ENCODE data around the gene OPRD1. TPM values are rescaled to one million over a fixed set of nuclear protein-coding genes. Genes with fewer than 3 reads are reported as not detected.

OPRD1 gene
- total and polyA plus RNA-seq, 4 donors = 0.01 TPM; not detected in 3

DNA sequence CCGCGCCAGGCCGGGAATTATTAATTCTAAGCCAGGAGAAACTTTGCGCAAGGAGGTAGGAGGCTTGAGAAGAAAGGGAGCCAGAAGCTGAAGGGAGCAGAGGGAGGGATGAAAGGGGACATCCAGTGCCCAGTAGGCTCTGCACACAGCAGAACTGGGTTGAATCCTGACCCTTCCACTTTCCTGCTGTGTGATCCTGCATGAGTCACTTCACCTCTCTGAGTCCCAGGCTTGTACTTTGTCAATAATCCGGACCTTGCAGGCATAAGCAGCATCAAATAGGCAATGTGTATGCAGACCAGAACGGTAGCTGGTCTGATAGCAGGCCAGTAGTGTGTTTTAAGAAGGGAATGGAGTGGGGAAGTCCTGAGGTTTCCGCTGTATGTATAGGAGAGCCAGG is 76.9 kb downstream of the OPRD1 start:
- TF ChIP-seq JUND (IDR thresholded peaks at IDR 0.05) = no peak
- no peak for TF ChIP-seq FOXA1 (IDR thresholded peaks at IDR 0.05)
- no peak for TF ChIP-seq NR2F2 (IDR thresholded peaks at IDR 0.05)
- TF ChIP-seq RAD21 (IDR thresholded peaks at IDR 0.05) = no peak
- no peak for TF ChIP-seq HNF4A (conservative IDR thresholded peaks at IDR 0.05)
- no peak for TF ChIP-seq EGR1 (IDR thresholded peaks at IDR 0.05; ENCODE audit: low read depth in 2 of 2)
- no peak for TF ChIP-seq RXRA (IDR thresholded peaks at IDR 0.05)
- TF ChIP-seq ZBTB33 (IDR thresholded peaks at IDR 0.05) = no peak
- DNase-seq (ENCODE audit: low spot score) = no peak
- Histone ChIP-seq H3K4me3 (ENCODE audit: low read depth in 1 of 3, low read length in 3 of 3) (no peak overlapping the region), H3K9me3 (ENCODE audit: control insufficient read depth in 4 of 4, low read length in 3 of 4) (no peaks in the 10 kb centered on the region), H3K27ac (ENCODE audit: low read depth in 1 of 2, low read length in 2 of 2) (no peak overlapping the region), H3K27me3 (ENCODE audit: control insufficient read depth in 4 of 4, insufficient read depth in 4 of 4, low read length in 3 of 4) (no peaks in the 10 kb centered on the region), H3K9ac (ENCODE audit: low read depth in 1 of 2, low read length in 2 of 2) (no peak overlapping the region), H3K4me1 (ENCODE audit: control insufficient read depth in 4 of 4, insufficient read depth in 4 of 4, low read length in 3 of 4) (peaks cover 6 to 23% (median 13%) of the 10 kb centered on the region in 4 donors), H3K36me3 (ENCODE audit: control insufficient read depth in 4 of 4, insufficient read depth in 3 of 4, low read depth in 1 of 4, low read length in 3 of 4) (peaks cover 0 to 5% (median under 1%) of the 10 kb centered on the region in 4 donors)
- 96% methylated on average over 7 of the region's 7 CpGs for WGBS

DNA sequence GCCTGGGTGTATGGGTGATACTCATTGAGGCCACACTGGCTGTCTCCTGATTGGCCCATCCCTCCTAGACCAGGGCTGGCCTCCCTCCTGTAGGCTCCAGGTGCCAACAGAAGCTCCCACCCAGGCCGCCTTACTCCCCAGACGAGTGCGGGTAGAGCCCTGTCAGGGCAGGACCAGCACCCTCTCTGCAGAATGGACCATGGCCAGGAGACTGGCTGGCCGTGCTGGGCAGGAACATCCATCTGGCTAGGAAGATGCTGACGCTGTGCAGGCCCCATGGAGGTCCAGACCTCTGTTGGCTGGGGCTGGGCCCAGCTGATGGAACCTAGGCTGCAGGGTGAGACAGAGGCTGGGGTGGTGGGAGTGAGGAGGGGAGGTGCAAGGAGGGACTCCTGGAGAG is 77.4 kb downstream of the OPRD1 start:
- TF ChIP-seq NR2F2 (IDR thresholded peaks at IDR 0.05) (no peak), FOXA1 (IDR thresholded peaks at IDR 0.05) (no peak)
- H3K36me3 ChIP-seq (ENCODE audit: control insufficient read depth in 4 of 4, insufficient read depth in 3 of 4, low read depth in 1 of 4, low read length in 3 of 4) = peaks cover 0 to 5% (median under 1%) of the 10 kb centered on the region in 4 donors
- 94% methylated on average over 5 of the region's 5 CpGs for WGBS
- H3K27ac ChIP-seq (ENCODE audit: low read depth in 1 of 2, low read length in 2 of 2) = no peak overlapping the region
- peaks cover 6 to 23% (median 13%) of the 10 kb centered on the region in 4 donors for H3K4me1 ChIP-seq (ENCODE audit: control insufficient read depth in 4 of 4, insufficient read depth in 4 of 4, low read length in 3 of 4)
- no peaks in the 10 kb centered on the region for H3K27me3 ChIP-seq (ENCODE audit: control insufficient read depth in 4 of 4, insufficient read depth in 4 of 4, low read length in 3 of 4)
- no peak overlapping the region for H3K4me3 ChIP-seq (ENCODE audit: low read depth in 1 of 3, low read length in 3 of 3)
- DNase-seq (ENCODE audit: low spot score) = no peak
- no peak overlapping the region for H3K9ac ChIP-seq (ENCODE audit: low read depth in 1 of 2, low read length in 2 of 2)
- no peaks in the 10 kb centered on the region for H3K9me3 ChIP-seq (ENCODE audit: control insufficient read depth in 4 of 4, low read length in 3 of 4)

- Histone ChIP-seq H3K4me1 (ENCODE audit: control insufficient read depth in 4 of 4, insufficient read depth in 4 of 4, low read length in 3 of 4) (peaks cover 1 to 14% (median 8%) of the 10 kb centered on the region in 4 donors), H3K9me3 (ENCODE audit: control insufficient read depth in 4 of 4, low read length in 3 of 4) (no peaks in the 10 kb centered on the region), H3K9ac (ENCODE audit: low read depth in 1 of 2, low read length in 2 of 2) (no peak overlapping the region), H3K36me3 (ENCODE audit: control insufficient read depth in 4 of 4, insufficient read depth in 3 of 4, low read depth in 1 of 4, low read length in 3 of 4) (peaks cover 0 to 5% (median under 1%) of the 10 kb centered on the region in 4 donors), H3K27me3 (ENCODE audit: control insufficient read depth in 4 of 4, insufficient read depth in 4 of 4, low read length in 3 of 4) (no peaks in the 10 kb centered on the region), H3K4me3 (ENCODE audit: low read depth in 1 of 3, low read length in 3 of 3) (no peak overlapping the region), H3K27ac (ENCODE audit: low read depth in 1 of 2, low read length in 2 of 2) (no peak overlapping the region)
- DNase-seq (ENCODE audit: low spot score) = no peak
- WGBS = 89% methylated on average over 8 of the region's 8 CpGs
- TF ChIP-seq HNF4A (conservative IDR thresholded peaks at IDR 0.05) = no peak
- no peak for TF ChIP-seq RXRA (IDR thresholded peaks at IDR 0.05)
- TF ChIP-seq, protein P1, sequence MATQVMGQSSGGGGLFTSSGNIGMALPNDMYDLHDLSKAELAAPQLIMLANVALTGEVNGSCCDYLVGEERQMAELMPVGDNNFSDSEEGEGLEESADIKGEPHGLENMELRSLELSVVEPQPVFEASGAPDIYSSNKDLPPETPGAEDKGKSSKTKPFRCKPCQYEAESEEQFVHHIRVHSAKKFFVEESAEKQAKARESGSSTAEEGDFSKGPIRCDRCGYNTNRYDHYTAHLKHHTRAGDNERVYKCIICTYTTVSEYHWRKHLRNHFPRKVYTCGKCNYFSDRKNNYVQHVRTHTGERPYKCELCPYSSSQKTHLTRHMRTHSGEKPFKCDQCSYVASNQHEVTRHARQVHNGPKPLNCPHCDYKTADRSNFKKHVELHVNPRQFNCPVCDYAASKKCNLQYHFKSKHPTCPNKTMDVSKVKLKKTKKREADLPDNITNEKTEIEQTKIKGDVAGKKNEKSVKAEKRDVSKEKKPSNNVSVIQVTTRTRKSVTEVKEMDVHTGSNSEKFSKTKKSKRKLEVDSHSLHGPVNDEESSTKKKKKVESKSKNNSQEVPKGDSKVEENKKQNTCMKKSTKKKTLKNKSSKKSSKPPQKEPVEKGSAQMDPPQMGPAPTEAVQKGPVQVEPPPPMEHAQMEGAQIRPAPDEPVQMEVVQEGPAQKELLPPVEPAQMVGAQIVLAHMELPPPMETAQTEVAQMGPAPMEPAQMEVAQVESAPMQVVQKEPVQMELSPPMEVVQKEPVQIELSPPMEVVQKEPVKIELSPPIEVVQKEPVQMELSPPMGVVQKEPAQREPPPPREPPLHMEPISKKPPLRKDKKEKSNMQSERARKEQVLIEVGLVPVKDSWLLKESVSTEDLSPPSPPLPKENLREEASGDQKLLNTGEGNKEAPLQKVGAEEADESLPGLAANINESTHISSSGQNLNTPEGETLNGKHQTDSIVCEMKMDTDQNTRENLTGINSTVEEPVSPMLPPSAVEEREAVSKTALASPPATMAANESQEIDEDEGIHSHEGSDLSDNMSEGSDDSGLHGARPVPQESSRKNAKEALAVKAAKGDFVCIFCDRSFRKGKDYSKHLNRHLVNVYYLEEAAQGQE (IDR thresholded peaks at IDR 0.05) = no peak
- TF ChIP-seq FOXA2 (IDR thresholded peaks at IDR 0.05) = no peak
- no peak for TF ChIP-seq GABPA (IDR thresholded peaks at IDR 0.05 in 1 of 2, conservative IDR thresholded peaks at IDR 0.05 in 1 of 2)
Measured at GRCh38 chr1:28890435-28890834, 78.5 kb downstream of the OPRD1 start.
